GM12878 (cell line): ENCODE results near the gene ARHGAP27. TPM values are rescaled to one million over a fixed set of nuclear protein-coding genes. Genes with fewer than 3 reads are reported as not detected.
A peak's percentile ranks its signal among the peaks of the same experiment; 100 is the strongest.

ENCODE experiments used
- ATAC-seq: fragments of 200-7000 bp; cut with Tn5 transposase; 3 replicates; pipeline ENCODE4 v1.9.1; 2020; ENCODE audit warnings: mild to moderate bottlenecking, moderate library complexity
- BruUV-seq: library from RNA; stranded (reverse); fragments of 400-500 nt; replicated peaks from 2 replicates; lab custom pipeline; 2021; lab: Mats Ljungman, UMichigan
- CTCF ChIA-PET: fragments of 300-600 bp; sonication (Branson Sonifier 250); formaldehyde crosslinking; extraction: SDS; loops from one replicate; lab custom pipeline; 2021; ENCODE audit warnings: inconsistent platforms; lab: Yijun Ruan, JAX
- POLR2A ChIA-PET: fragments of 350-600 bp; formaldehyde crosslinking; extraction: SDS; loops from one replicate; lab custom pipeline; 2021; ENCODE audit warnings: inconsistent platforms; lab: Charles Lee
- RAD21 ChIA-PET: fragments of 300-600 bp; sonication (Branson Sonifier 250); formaldehyde crosslinking; loops from one replicate; lab custom pipeline; 2023; ENCODE audit warnings: antibody characterized with exemption; ENCODE audit not compliant: unreplicated experiment; lab: Charles Lee
- SMC1A ChIA-PET: fragments of 300-600 bp; sonication (Branson Sonifier 250); formaldehyde crosslinking; loops from one replicate; lab custom pipeline; 2023; ENCODE audit not compliant: unreplicated experiment, uncharacterized antibody; lab: Charles Lee
- DNase-seq: peaks from one replicate; pipeline ENCODE4 v3.0.0-alpha.2; 2011; ENCODE audit warnings: low read depth, low spot score
- FAIRE-seq: peaks from 3 replicates; lab custom pipeline; 2011; peaks lifted over from hg19 to GRCh38; lab: Jason Lieb, UNC
- H2AFZ ChIP-seq: 2 replicates; pipeline ENCODE4 v1.6.0; 2011; ENCODE audit warnings: low read depth, low read length, control low read depth; ENCODE audit not compliant: control insufficient read depth
- H3K27ac ChIP-seq: 2 replicates; pipeline ENCODE4 v1.5.1; 2011; ENCODE audit warnings: control low read depth; ENCODE audit not compliant: control insufficient read depth, insufficient read depth
- H3K27me3 ChIP-seq, 2 experiments: replicated peaks in 1 of 2; 2 replicates each; pipeline versions ENCODE4 v1.6.0 to v1.6.1; 2011; ENCODE audit warnings: low read length in 1 of 2; ENCODE audit not compliant: control insufficient read depth in 2 of 2, insufficient read depth in 2 of 2
- H3K36me3 ChIP-seq, 2 experiments: 2 replicates each; pipeline ENCODE4 v1.5.1; 2011; ENCODE audit warnings: low read length in 1 of 2; ENCODE audit not compliant: control insufficient read depth in 2 of 2, insufficient read depth in 2 of 2
- H3K4me1 ChIP-seq: 2 replicates; pipeline ENCODE4 v1.6.1; 2011; ENCODE audit warnings: mild to moderate bottlenecking, low read length, moderate library complexity, mixed read lengths; ENCODE audit not compliant: control insufficient read depth, insufficient read depth
- H3K4me2 ChIP-seq: 2 replicates; pipeline ENCODE4 v1.6.0; 2011; ENCODE audit warnings: control low read depth; ENCODE audit not compliant: control insufficient read depth, insufficient read depth
- H3K4me3 ChIP-seq: fragments of 200-600 bp; sonication (generic); 2 replicates; pipeline ENCODE4 v1.5.1; 2016
- H3K79me2 ChIP-seq: 2 replicates; pipeline ENCODE4 v1.6.0; 2011; ENCODE audit warnings: low read length; ENCODE audit not compliant: control insufficient read depth, insufficient read depth
- H3K9ac ChIP-seq: 2 replicates; pipeline ENCODE4 v1.8.0; 2011; ENCODE audit warnings: low read length, control low read depth, mixed read lengths; ENCODE audit not compliant: control insufficient read depth, insufficient read depth
- H3K9me3 ChIP-seq: replicated peaks from 3 replicates; pipeline ENCODE4 v1.5.1; 2011; ENCODE audit warnings: mild to moderate bottlenecking, low read length; ENCODE audit not compliant: control insufficient read depth, insufficient read depth
- H4K20me1 ChIP-seq: 2 replicates; pipeline ENCODE4 v1.6.0; 2011; ENCODE audit not compliant: control insufficient read depth, insufficient read depth
- BCL3 ChIP-seq: IDR thresholded peaks from 2 replicates; pipeline ENCODE4 v1.6.1; 2011; ENCODE audit warnings: borderline replicate concordance, low read depth, mild to moderate bottlenecking, moderate library complexity, low read length; ENCODE audit not compliant: insufficient read depth, poor library complexity, severe bottlenecking
- BRCA1 ChIP-seq: IDR thresholded peaks from 2 replicates; pipeline ENCODE4 v1.6.1; 2011; ENCODE audit warnings: low read depth, low read length, improper control_type of control experiment
- KAT2A ChIP-seq: conservative IDR thresholded peaks from 2 replicates; pipeline ENCODE4 v1.6.1; 2011; ENCODE audit warnings: low read depth, low read length; ENCODE audit not compliant: control insufficient read depth
- PKNOX1 ChIP-seq: fragments of 450-650 bp; IDR thresholded peaks from 2 replicates; pipeline ENCODE4 v1.6.1; 2016; ENCODE audit warnings: mild to moderate bottlenecking
- RBBP5 ChIP-seq: fragments of 200-600 bp; sonication (generic); conservative IDR thresholded peaks from 2 replicates; pipeline ENCODE4 v1.6.1; 2016
- SREBF1 ChIP-seq: IDR thresholded peaks from 2 replicates; pipeline ENCODE4 v1.6.1; 2012; ENCODE audit warnings: mild to moderate bottlenecking, low read length
- TCF12 ChIP-seq: IDR thresholded peaks from 2 replicates; pipeline ENCODE4 v1.6.1; 2011; ENCODE audit warnings: low read depth, mild to moderate bottlenecking, low read length
- WRNIP1 ChIP-seq: IDR thresholded peaks from 2 replicates; pipeline ENCODE4 v1.6.1; 2011; ENCODE audit warnings: low read depth, low read length, improper control_type of control experiment, borderline replicate concordance
- ZNF274 ChIP-seq: IDR thresholded peaks from one replicate; pipeline ENCODE4 v1.8.0; 2011; ENCODE audit not compliant: insufficient read length, insufficient read depth
- ZZZ3 ChIP-seq: IDR thresholded peaks from 2 replicates; pipeline ENCODE4 v1.6.1; 2011; ENCODE audit warnings: low read depth; ENCODE audit not compliant: control insufficient read depth, insufficient read length
- WGBS: methylation state at CpG from one replicate; pipeline ENCODE4 v1.1.6; 2016; ENCODE audit warnings: low lambda C conversion rate; ENCODE audit not compliant: insufficient replicate concordance, insufficient coverage; ENCODE audit errors: missing lambda C conversion rate; 5-methylcytosine and 5-hydroxymethylcytosine counted together
- in situ Hi-C: fragments of 300-500 bp; cut with MboI; formaldehyde crosslinking; loops from 9 replicates; pipeline ENCODE4 v1.14.3; 2018; ENCODE audit warnings: mixed read lengths
- intact Hi-C: fragments of 100-400 bp; cut with micrococcal nuclease; formaldehyde crosslinking; loops from one replicate; pipeline ENCODE4 v1.14.2; 2022; ENCODE audit not compliant: unreplicated experiment
- polyA plus RNA-seq, 11 experiments: library from polyadenylated mRNA; depleted of rRNA in 4 of 11; unstranded in 6 of 11; stranded (reverse) in 5 of 11; fragments of >200 nt; fragmentation: Nextera tagmentation in 4 of 11; fragmentation: Illumina TruSeq in 1 of 11; extraction: Ambion mirVana in 4 of 11; extraction: Trizol in 1 of 11; gene quantifications; 1 replicate in 1 of 11; 2 replicates in 10 of 11; pipeline versions ENCODE4 v1.2.1 to v1.2.3, GENCODE V29; 2011 to 2016; ENCODE audit warnings: inconsistent platforms in 2 of 11, missing spikeins in 2 of 11, low read depth in 1 of 11
- total RNA-seq, 4 experiments: library from RNA; depleted of rRNA in 3 of 4; stranded (reverse); fragments of >200 nt in 3 of 4; fragmentation: Illumina TruSeq in 1 of 4; extraction: Trizol in 1 of 4; gene quantifications; 2 replicates each; pipeline versions ENCODE4 v1.2.1 to v1.2.3, GENCODE V29; 2013 to 2021
- TF ChIP-seq, protein P1 (sequence below): fragments of 450-650 bp; IDR thresholded peaks from 2 replicates; pipeline ENCODE4 v1.6.1; 2016; ENCODE audit warnings: mild to moderate bottlenecking, moderate library complexity, borderline replicate concordance
- TF ChIP-seq, protein P2 (sequence below): fragments of 450-650 bp; IDR thresholded peaks from 2 replicates; pipeline ENCODE4 v1.6.1; 2017; ENCODE audit warnings: mild to moderate bottlenecking, low read depth, inconsistent platforms; ENCODE audit not compliant: poor library complexity, severe bottlenecking

Gene ARHGAP27
- total and polyA plus RNA-seq, 10 of the 15 experiments (the other 5 are each of a cell fraction or from before 2014, with no cell fraction given), result 0.64 to 45.7 (median 17.7) TPM

DNA sequence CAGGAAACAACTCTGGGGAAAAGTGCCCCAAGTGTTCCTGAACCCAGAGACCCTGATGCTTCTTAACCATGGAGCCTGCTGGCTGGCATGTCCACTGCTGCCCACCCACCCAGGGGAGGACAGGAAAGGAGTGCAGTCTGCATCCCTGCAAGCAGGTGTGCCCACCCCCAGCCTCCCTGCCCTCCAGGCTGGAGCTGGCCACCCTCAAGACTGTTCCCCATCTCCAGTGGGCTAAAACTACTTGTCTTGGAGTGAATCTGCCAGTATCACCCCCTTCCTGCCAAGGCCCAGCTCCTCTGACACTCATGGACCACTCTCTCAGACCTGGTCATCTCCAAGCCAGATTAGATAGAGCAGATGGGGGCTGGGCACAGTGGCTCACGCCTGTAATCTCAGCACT lies 29.8 kb downstream of the ARHGAP27 start (continued):
- no peak for TF ChIP-seq WRNIP1
- TF ChIP-seq SREBF1, result no peak
- TF ChIP-seq, protein P1, sequence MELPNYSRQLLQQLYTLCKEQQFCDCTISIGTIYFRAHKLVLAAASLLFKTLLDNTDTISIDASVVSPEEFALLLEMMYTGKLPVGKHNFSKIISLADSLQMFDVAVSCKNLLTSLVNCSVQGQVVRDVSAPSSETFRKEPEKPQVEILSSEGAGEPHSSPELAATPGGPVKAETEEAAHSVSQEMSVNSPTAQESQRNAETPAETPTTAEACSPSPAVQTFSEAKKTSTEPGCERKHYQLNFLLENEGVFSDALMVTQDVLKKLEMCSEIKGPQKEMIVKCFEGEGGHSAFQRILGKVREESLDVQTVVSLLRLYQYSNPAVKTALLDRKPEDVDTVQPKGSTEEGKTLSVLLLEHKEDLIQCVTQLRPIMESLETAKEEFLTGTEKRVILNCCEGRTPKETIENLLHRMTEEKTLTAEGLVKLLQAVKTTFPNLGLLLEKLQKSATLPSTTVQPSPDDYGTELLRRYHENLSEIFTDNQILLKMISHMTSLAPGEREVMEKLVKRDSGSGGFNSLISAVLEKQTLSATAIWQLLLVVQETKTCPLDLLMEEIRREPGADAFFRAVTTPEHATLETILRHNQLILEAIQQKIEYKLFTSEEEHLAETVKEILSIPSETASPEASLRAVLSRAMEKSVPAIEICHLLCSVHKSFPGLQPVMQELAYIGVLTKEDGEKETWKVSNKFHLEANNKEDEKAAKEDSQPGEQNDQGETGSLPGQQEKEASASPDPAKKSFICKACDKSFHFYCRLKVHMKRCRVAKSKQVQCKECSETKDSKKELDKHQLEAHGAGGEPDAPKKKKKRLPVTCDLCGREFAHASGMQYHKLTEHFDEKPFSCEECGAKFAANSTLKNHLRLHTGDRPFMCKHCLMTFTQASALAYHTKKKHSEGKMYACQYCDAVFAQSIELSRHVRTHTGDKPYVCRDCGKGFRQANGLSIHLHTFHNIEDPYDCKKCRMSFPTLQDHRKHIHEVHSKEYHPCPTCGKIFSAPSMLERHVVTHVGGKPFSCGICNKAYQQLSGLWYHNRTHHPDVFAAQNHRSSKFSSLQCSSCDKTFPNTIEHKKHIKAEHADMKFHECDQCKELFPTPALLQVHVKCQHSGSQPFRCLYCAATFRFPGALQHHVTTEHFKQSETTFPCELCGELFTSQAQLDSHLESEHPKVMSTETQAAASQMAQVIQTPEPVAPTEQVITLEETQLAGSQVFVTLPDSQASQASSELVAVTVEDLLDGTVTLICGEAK, result no peak
- no peak for TF ChIP-seq BCL3

DNA sequence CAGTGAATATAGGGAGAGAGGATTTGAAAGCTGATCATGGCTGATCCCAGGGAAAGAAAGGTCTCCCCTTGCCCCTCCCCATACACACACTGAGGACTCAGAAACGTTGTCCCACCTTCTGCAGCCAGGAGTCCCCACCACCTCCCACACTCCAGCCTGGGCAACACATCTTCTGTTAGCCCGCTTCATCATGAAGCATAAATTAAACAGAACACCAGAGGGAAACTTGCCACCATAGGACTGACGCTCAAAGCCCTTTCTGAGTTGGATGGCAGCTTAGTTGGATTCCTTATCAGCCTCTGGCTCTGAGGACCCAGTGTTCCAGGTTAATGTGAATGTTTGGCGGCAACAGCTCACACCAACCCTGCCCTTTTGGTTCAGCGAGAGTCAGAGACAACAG lies 33.9 kb downstream of the ARHGAP27 start:
- POLR2A ChIA-PET, result no interaction called here
- SMC1A ChIA-PET, result interaction anchor here (0.7 to 1.9 kb wide), 2 partner anchors 8 to 27 kb away, joined by 3 to 6 read pairs; no protein-coding TSS in a partner anchor
- intact Hi-C loops (no loop called here), in situ Hi-C loops (no loop called here)
- RAD21 ChIA-PET, result no interaction called here
- Histone ChIP-seq H3K27ac (no peak overlapping the region), H3K9ac (no peak overlapping the region), H3K9me3 (no peaks in the 10 kb centered on the region), H3K36me3 (peaks cover 19 to 24% of the 10 kb centered on the region in 2 experiments), H3K4me1 (no peaks in the 10 kb centered on the region), H2AFZ (no peak overlapping the region), H4K20me1 (0 out of 2 replicates have a peak, but pooled peaks cover 2% of the 10 kb centered on the region), H3K79me2 (no peaks in the 10 kb centered on the region), H3K4me3 (no peak overlapping the region), H3K27me3 (no peaks in the 10 kb centered on the region), H3K4me2 (no peak overlapping the region)
- WGBS, result 90% methylated on average over 5 of the region's 5 CpGs
- FAIRE-seq (peak; percentile 7), DNase-seq (no peak), ATAC-seq (no peak)
- no TSS peak for BruUV-seq
- CTCF ChIA-PET, result interaction anchor here (1.5 kb wide), 1 partner anchor 28 kb away, joined by 4 read pairs; no protein-coding TSS in a partner anchor
- no peak for TF ChIP-seq RBBP5
- TF ChIP-seq TCF12, result no peak
- TF ChIP-seq KAT2A, result no peak
- TF ChIP-seq BRCA1, result no peak
- TF ChIP-seq, protein P2, sequence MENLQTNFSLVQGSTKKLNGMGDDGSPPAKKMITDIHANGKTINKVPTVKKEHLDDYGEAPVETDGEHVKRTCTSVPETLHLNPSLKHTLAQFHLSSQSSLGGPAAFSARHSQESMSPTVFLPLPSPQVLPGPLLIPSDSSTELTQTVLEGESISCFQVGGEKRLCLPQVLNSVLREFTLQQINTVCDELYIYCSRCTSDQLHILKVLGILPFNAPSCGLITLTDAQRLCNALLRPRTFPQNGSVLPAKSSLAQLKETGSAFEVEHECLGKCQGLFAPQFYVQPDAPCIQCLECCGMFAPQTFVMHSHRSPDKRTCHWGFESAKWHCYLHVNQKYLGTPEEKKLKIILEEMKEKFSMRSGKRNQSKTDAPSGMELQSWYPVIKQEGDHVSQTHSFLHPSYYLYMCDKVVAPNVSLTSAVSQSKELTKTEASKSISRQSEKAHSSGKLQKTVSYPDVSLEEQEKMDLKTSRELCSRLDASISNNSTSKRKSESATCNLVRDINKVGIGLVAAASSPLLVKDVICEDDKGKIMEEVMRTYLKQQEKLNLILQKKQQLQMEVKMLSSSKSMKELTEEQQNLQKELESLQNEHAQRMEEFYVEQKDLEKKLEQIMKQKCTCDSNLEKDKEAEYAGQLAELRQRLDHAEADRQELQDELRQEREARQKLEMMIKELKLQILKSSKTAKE, result no peak
- no peak for TF ChIP-seq ZZZ3
- TF ChIP-seq PKNOX1, result no peak
- TF ChIP-seq ZNF274, result no peak
